MCF 10A (cell line): ENCODE measurements around the gene HOXB6. TPM values are rescaled to one million over a fixed set of nuclear protein-coding genes. Genes with fewer than 3 reads are reported as not detected.

Experiments
- BruUV-seq: library from RNA; stranded (reverse); fragments of 400-500 nt; replicated peaks from 2 replicates; lab custom pipeline; 2021; lab: Mats Ljungman, UMichigan
- CTCF ChIA-PET: fragments of 300-600 bp; sonication (Branson Sonifier 250); formaldehyde crosslinking; extraction: SDS; loops from one replicate; lab custom pipeline; 2021; ENCODE audit warnings: antibody characterized with exemption, inconsistent platforms; lab: Yijun Ruan, JAX
- POLR2A ChIA-PET: fragments of 300-600, 350-650 bp; sonication (Branson Sonifier 250); formaldehyde crosslinking; extraction: SDS; loops from one replicate; lab custom pipeline; 2020; ENCODE audit warnings: antibody characterized with exemption, inconsistent platforms; lab: Yijun Ruan, JAX
- DNase-seq: peaks from one replicate; pipeline ENCODE4 v3.0.0-alpha.2; 2018; ENCODE audit not compliant: unreplicated experiment
- H3K27ac Mint-ChIP-seq: one replicate; pipeline ENCODE4 v1.8.0; 2022; ENCODE audit warnings: mild to moderate bottlenecking, low read depth, mixed read lengths; ENCODE audit not compliant: unreplicated experiment
- H3K27me3 Mint-ChIP-seq: one replicate; pipeline ENCODE4 v1.8.0; 2022; ENCODE audit warnings: mixed read lengths; ENCODE audit not compliant: insufficient read depth, unreplicated experiment
- H3K36me3 Mint-ChIP-seq: one replicate; pipeline ENCODE4 v1.8.0; 2022; ENCODE audit warnings: mild to moderate bottlenecking, moderate library complexity, mixed read lengths; ENCODE audit not compliant: insufficient read depth, unreplicated experiment
- H3K4me1 Mint-ChIP-seq: one replicate; pipeline ENCODE4 v1.8.0; 2022; ENCODE audit warnings: mixed read lengths; ENCODE audit not compliant: insufficient read depth, unreplicated experiment
- H3K4me3 Mint-ChIP-seq: one replicate; pipeline ENCODE4 v1.8.0; 2022; ENCODE audit warnings: mild to moderate bottlenecking, moderate library complexity, mixed read lengths; ENCODE audit not compliant: unreplicated experiment
- H3K9me3 Mint-ChIP-seq: one replicate; pipeline ENCODE4 v1.8.0; 2022; ENCODE audit warnings: mixed read lengths; ENCODE audit not compliant: unreplicated experiment
- intact Hi-C: fragments of 100-400 bp; cut with micrococcal nuclease; formaldehyde crosslinking; loops from 2 replicates; pipeline ENCODE4 v1.14.1; 2022
- total RNA-seq: library from RNA; stranded (reverse); gene quantifications from 2 replicates; pipeline ENCODE4 v1.2.3, GENCODE V29; 2022
- TF ChIP-seq, protein P1 (sequence below): fragments of 200-600 bp; IDR thresholded peaks from one replicate; pipeline ENCODE4 v1.8.0; 2022; ENCODE audit warnings: antibody characterized with exemption, mild to moderate bottlenecking; ENCODE audit not compliant: unreplicated experiment

The HOXB6 gene
- total RNA-seq, 1 experiment from 2014 or later: not detected

GRCh38 chr17:48595278-48595999 is 9.3 kb downstream of the HOXB6 start:
- no TSS peak for BruUV-seq
- Mint-ChIP-seq H3K27me3 (peaks cover 37% of the 10 kb centered on the region), H3K36me3 (no peaks in the 10 kb centered on the region), H3K4me1 (no peaks in the 10 kb centered on the region), H3K9me3 (no peaks in the 10 kb centered on the region), H3K27ac (no peak overlapping the region), H3K4me3 (no peak overlapping the region)
- intact Hi-C loops: loop anchor here (2.0 kb wide), 1 partner anchor 259 kb away; no protein-coding TSS in a partner anchor
- no peak for DNase-seq
- ChIA-PET POLR2A (interaction anchor here (1.0 kb wide), 1 partner anchor 287 kb away, joined by 3 read pairs; no protein-coding TSS in a partner anchor), CTCF (interaction anchor here (0.6 to 1.2 kb wide), 4 partner anchors 9 to 116 kb away, joined by 3 to 4 read pairs (median 4); no protein-coding TSS in a partner anchor)
- TF ChIP-seq, protein P1, sequence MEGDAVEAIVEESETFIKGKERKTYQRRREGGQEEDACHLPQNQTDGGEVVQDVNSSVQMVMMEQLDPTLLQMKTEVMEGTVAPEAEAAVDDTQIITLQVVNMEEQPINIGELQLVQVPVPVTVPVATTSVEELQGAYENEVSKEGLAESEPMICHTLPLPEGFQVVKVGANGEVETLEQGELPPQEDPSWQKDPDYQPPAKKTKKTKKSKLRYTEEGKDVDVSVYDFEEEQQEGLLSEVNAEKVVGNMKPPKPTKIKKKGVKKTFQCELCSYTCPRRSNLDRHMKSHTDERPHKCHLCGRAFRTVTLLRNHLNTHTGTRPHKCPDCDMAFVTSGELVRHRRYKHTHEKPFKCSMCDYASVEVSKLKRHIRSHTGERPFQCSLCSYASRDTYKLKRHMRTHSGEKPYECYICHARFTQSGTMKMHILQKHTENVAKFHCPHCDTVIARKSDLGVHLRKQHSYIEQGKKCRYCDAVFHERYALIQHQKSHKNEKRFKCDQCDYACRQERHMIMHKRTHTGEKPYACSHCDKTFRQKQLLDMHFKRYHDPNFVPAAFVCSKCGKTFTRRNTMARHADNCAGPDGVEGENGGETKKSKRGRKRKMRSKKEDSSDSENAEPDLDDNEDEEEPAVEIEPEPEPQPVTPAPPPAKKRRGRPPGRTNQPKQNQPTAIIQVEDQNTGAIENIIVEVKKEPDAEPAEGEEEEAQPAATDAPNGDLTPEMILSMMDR: no peak

- TF ChIP-seq, protein P1: no peak
- Mint-ChIP-seq H3K36me3 (no peaks in the 10 kb centered on the region), H3K27ac (no peak overlapping the region), H3K4me3 (no peak overlapping the region), H3K9me3 (no peaks in the 10 kb centered on the region), H3K4me1 (no peaks in the 10 kb centered on the region), H3K27me3 (peaks cover 30% of the 10 kb centered on the region)
- CTCF ChIA-PET: interaction anchor here (0.6 to 1.7 kb wide), 9 partner anchors 10 to 348 kb away, joined by 3 to 5 read pairs (median 3); no protein-coding TSS in a partner anchor
- DNase-seq: no peak
- BruUV-seq: no TSS peak
- POLR2A ChIA-PET: interaction anchor here (1.0 kb wide), 1 partner anchor 286 kb away, joined by 3 read pairs; no protein-coding TSS in a partner anchor
- intact Hi-C loops: loop anchor here (2.0 kb wide), 1 partner anchor 258 kb away; no protein-coding TSS in a partner anchor
These were observed 10.1 kb downstream of the HOXB6 start for GRCh38 chr17:48594538-48595277.

DNA sequence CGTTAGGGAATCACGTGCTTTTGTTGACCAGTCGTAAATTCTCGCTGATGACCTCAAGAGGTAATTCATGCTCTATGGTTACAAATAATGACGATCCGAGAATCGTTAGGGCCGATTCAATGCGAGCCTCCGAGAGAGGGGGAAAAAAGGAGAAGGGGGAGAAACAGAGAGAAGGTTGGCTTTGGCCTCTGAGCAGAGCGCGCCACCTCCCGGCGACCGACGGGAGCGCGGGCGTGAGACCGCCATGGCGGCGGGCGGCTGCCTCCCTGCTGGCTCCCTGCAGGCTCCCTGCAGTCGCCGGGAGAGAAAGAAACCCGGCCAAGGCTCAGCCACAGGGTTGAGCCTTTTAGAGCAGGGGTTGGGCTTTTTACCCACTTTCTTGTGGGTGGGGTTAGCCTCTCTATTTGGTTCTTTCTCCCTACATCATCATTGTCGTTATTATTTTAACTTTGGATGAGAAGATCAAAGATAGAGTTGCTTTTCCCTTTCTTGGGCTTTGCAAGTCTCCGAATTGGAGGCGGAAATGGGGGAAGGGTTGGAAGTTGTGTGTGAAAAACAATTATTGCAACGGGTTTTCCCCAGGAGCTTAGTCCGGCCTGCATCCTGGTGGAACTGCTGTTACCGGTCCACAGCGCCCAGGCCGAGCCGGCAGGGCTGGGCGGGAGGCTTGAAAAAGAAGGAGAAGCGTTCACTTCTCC is 10.8 kb downstream of the HOXB6 start:
- ChIA-PET POLR2A (interaction anchor here (1.0 kb wide), 1 partner anchor 286 kb away, joined by 3 read pairs; no protein-coding TSS in a partner anchor), CTCF (interaction anchor here (0.6 to 2.1 kb wide), 14 partner anchors 24 to 748 kb away, joined by 3 to 23 read pairs (median 4); no protein-coding TSS in a partner anchor)
- Mint-ChIP-seq H3K27ac (no peak overlapping the region), H3K4me1 (no peaks in the 10 kb centered on the region), H3K9me3 (no peaks in the 10 kb centered on the region), H3K27me3 (peaks cover 26% of the 10 kb centered on the region), H3K4me3 (peak overlapping the region; percentile 65), H3K36me3 (no peaks in the 10 kb centered on the region)
- intact Hi-C loops: loop anchor here (2.0 kb wide), 1 partner anchor 257 kb away; no protein-coding TSS in a partner anchor
- peak; percentile 72 for DNase-seq
- no TSS peak for BruUV-seq
- TF ChIP-seq, protein P1: peak; percentile 97
